Hepatic stellate cell (primary cell): ENCODE data around the gene SMIM24.
"Not testable (repeated sequence)": the region's sequence is repeated elsewhere in the genome, so short reads cannot be mapped to it uniquely, and the experiment has no call there.

ENCODE experiments used
- DNase-seq: peaks from one replicate; pipeline ENCODE4 v3.0.0; 2011; ENCODE audit warnings: low spot score

SMIM24 gene

GRCh38 chr19:3514930-3515329 is 34.6 kb upstream of the SMIM24 start:
- no peak for DNase-seq

GRCh38 chr19:3513229-3514140 is 33.2 kb upstream of the SMIM24 start:
- no peak for DNase-seq

GRCh38 chr19:3512562-3513228 is 32.4 kb upstream of the SMIM24 start:
- no peak for DNase-seq

GRCh38 chr19:3511506-3512251 is 31.4 kb upstream of the SMIM24 start:
- no peak for DNase-seq

- no peak for DNase-seq
Observed at GRCh38 chr19:3510727-3511126, 30.4 kb upstream of the SMIM24 start.

GRCh38 chr19:3509566-3509989 is 29.3 kb upstream of the SMIM24 start:
- peak; percentile 54 for DNase-seq

GRCh38 chr19:3508771-3509535 is 28.6 kb upstream of the SMIM24 start:
- no peak for DNase-seq

GRCh38 chr19:3508121-3508661 is 27.9 kb upstream of the SMIM24 start:
- DNase-seq, result not testable (repeated sequence)

GRCh38 chr19:3507371-3508120 is 27.2 kb upstream of the SMIM24 start:
- DNase-seq, result no peak

- peak; percentile 59 for DNase-seq
Observed at GRCh38 chr19:3506384-3507340, 26.3 kb upstream of the SMIM24 start.

GRCh38 chr19:3505598-3506383 is 25.5 kb upstream of the SMIM24 start, which contains the start of gene FZR1:
Gene FZR1 (plus strand): TSS chr19:3506311. CDS start chr19:3522990, 16,679 bp downstream.
- peak; percentile 100 for DNase-seq

GRCh38 chr19:3504735-3505134 is 24.4 kb upstream of the SMIM24 start:
- DNase-seq, result no peak

- DNase-seq, result no peak
Observed at GRCh38 chr19:3503036-3503572, 22.8 kb upstream of the SMIM24 start.

GRCh38 chr19:3501780-3502179 is 21.5 kb upstream of the SMIM24 start:
- no peak for DNase-seq

- peak; percentile 100 for DNase-seq
Observed at GRCh38 chr19:3500429-3501101, 20.2 kb upstream of the SMIM24 start, which contains the start of gene DOHH. Gene DOHH (minus strand): TSS chr19:3500674. CDS start chr19:3496814, 3,860 bp downstream.

- DNase-seq, result no peak
Observed at GRCh38 chr19:3499738-3500428, 19.6 kb upstream of the SMIM24 start.
